CD4-positive, alpha-beta T cell treated with Interferon gamma for 1 hour (primary cell): Measurements from ENCODE around the gene DNA2.
"Not testable (repeated sequence)": the region's sequence is repeated elsewhere in the genome, so short reads cannot be mapped to it uniquely, and the experiment has no call there.

Source experiments
- DNase-seq: peaks from one replicate; pipeline ENCODE4 v3.0.0-alpha.2; 2020

DNA2 gene

GRCh38 chr10:68471586-68472408 lies at the start of gene DNA2:
Gene DNA2, minus strand, starts transcription at chr10:68471973. Its CDS starts 109 bp downstream, at chr10:68471864.
- peak; percentile 77 for DNase-seq

- DNase-seq = not testable (repeated sequence)
Observed at GRCh38 chr10:68518609-68519008, 46.8 kb upstream of the DNA2 start.

GRCh38 chr10:68517188-68517587 lies 45.4 kb upstream of the DNA2 start:
- DNase-seq = no peak

- no peak for DNase-seq
Observed at GRCh38 chr10:68516766-68517165, 45.0 kb upstream of the DNA2 start.

GRCh38 chr10:68516216-68516615 lies 44.4 kb upstream of the DNA2 start:
- DNase-seq = not testable (repeated sequence)

GRCh38 chr10:68508090-68508489 lies 36.3 kb upstream of the DNA2 start:
- no peak for DNase-seq

- no peak for DNase-seq
Observed at GRCh38 chr10:68506411-68506810, 34.6 kb upstream of the DNA2 start.

GRCh38 chr10:68502846-68503245 lies 31.1 kb upstream of the DNA2 start:
- DNase-seq = no peak

- no peak for DNase-seq
Observed at GRCh38 chr10:68501691-68502090, 29.9 kb upstream of the DNA2 start.

- DNase-seq = no peak
Observed at GRCh38 chr10:68499544-68499943, 27.8 kb upstream of the DNA2 start.

GRCh38 chr10:68496072-68496471 lies 24.3 kb upstream of the DNA2 start:
- no peak for DNase-seq

- DNase-seq = no peak
Observed at GRCh38 chr10:68492118-68492517, 20.3 kb upstream of the DNA2 start.

- DNase-seq = no peak
Observed at GRCh38 chr10:68489919-68490318, 18.1 kb upstream of the DNA2 start.

- no peak for DNase-seq
Observed at GRCh38 chr10:68474021-68474420, 2.2 kb upstream of the DNA2 start.

GRCh38 chr10:68471063-68471585 lies 649 bp downstream of the DNA2 start:
- no peak for DNase-seq

GRCh38 chr10:68470300-68470699 lies 1.5 kb downstream of the DNA2 start:
- no peak for DNase-seq

- no peak for DNase-seq
Observed at GRCh38 chr10:68469838-68470237, 1.9 kb downstream of the DNA2 start.

- not testable (repeated sequence) for DNase-seq
Observed at GRCh38 chr10:68464729-68465128, 7.0 kb downstream of the DNA2 start.

- DNase-seq = no peak
Observed at GRCh38 chr10:68463365-68464093, 8.2 kb downstream of the DNA2 start.

- no peak for DNase-seq
Observed at GRCh38 chr10:68462536-68462935, 9.2 kb downstream of the DNA2 start.

- no peak for DNase-seq
Observed at GRCh38 chr10:68461032-68461431, 10.7 kb downstream of the DNA2 start.

- DNase-seq = not testable (repeated sequence)
Observed at GRCh38 chr10:68449698-68450097, 22.1 kb downstream of the DNA2 start.

GRCh38 chr10:68446179-68446578 lies 25.6 kb downstream of the DNA2 start:
- DNase-seq = no peak

GRCh38 chr10:68442971-68443370 lies 28.8 kb downstream of the DNA2 start:
- DNase-seq = no peak
